ENCODE measurements around the gene PIP4K2A. TPM values are rescaled to one million over a fixed set of nuclear protein-coding genes. Genes with fewer than 3 reads are reported as not detected.
A peak's percentile ranks its signal among the peaks of the same experiment; 100 is the strongest.

The PIP4K2A gene
- total RNA-seq, 3 donors from 2014 or later (not counting 1 experiment from before 2014, with no cell fraction given), result 311 to 423 (median 405) TPM

DNA sequence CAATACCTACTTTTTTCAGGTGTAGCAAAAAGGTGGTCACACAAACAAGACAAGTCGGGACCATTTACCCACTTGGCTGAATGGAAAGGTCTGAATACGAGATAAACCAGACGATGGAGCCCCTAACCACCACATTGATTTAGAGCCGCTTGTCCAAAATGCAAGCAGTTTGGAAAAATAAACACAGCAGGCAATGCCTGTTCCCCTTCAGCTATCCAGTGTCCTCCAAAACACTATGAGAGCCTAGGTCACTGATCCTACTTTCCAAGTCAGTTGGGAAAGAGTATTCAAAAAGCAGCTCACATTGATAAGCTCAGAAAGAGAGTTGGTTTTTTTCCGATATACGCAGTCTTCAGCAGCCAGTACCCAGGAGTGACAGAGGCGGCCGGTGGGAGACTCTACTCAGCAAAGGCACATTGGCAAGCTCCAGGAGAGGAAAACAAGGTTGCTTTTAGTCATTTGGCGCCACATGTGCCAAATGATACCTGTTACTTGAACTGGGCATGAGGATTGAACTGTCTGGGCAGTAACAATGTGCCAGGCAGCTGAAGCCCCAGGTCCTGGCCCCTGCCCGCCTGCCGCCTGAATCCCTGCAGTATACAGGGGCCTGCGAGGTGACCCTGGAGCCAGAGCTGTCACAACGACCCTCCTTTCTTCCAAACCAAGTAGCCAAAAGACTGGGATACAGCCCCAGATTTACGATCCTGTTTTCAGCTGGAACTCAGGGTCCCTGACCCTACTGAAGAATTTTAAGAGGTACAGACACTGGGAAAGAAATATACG is 109.8 kb downstream of the PIP4K2A start:
- Histone ChIP-seq H3K36me3 (ENCODE audit: control insufficient read depth, insufficient read depth, low read length) (peaks cover 38% of the 10 kb centered on the region), H3K4me1 (ENCODE audit: control insufficient read depth, insufficient read depth, low read length) (peaks cover 76% of the 10 kb centered on the region), H3K9me3 (ENCODE audit: control insufficient read depth, insufficient read depth, low read length) (no peaks in the 10 kb centered on the region), H3K27ac (ENCODE audit: low read length) (peak overlapping the region; percentile 79), H3K27me3 (ENCODE audit: control insufficient read depth, insufficient read depth, low read length) (no peaks in the 10 kb centered on the region), H3K4me3 (ENCODE audit: low read length) (no peak overlapping the region)
- H3K27ac Mint-ChIP-seq, result peak overlapping the region; percentile 99
- peak overlapping the region; percentile 86 for H3K4me3 Mint-ChIP-seq
- ATAC-seq (no peak), DNase-seq (no peak)
- TF ChIP-seq, protein P1, sequence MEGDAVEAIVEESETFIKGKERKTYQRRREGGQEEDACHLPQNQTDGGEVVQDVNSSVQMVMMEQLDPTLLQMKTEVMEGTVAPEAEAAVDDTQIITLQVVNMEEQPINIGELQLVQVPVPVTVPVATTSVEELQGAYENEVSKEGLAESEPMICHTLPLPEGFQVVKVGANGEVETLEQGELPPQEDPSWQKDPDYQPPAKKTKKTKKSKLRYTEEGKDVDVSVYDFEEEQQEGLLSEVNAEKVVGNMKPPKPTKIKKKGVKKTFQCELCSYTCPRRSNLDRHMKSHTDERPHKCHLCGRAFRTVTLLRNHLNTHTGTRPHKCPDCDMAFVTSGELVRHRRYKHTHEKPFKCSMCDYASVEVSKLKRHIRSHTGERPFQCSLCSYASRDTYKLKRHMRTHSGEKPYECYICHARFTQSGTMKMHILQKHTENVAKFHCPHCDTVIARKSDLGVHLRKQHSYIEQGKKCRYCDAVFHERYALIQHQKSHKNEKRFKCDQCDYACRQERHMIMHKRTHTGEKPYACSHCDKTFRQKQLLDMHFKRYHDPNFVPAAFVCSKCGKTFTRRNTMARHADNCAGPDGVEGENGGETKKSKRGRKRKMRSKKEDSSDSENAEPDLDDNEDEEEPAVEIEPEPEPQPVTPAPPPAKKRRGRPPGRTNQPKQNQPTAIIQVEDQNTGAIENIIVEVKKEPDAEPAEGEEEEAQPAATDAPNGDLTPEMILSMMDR (IDR thresholded peaks at IDR 0.05), result no peak
- no peaks in the 10 kb centered on the region for H3K9me3 Mint-ChIP-seq
- H3K27me3 Mint-ChIP-seq (ENCODE audit: low read depth in 2 of 2), result no peaks in the 10 kb centered on the region
- intact Hi-C loops (cut with micrococcal nuclease), result loop anchor here (1.0 to 5.0 kb wide), 3 partner anchors 7 to 108 kb away; partner anchors contain the start of gene PIP4K2A
- WGBS (ENCODE audit: insufficient coverage), result 93% methylated on average over 14 of the region's 15 CpGs
- H3K4me1 Mint-ChIP-seq, result peaks cover 86 to 97% of the 10 kb centered on the region in 2 donors
- H3K36me3 Mint-ChIP-seq, result peaks cover 8% of the 10 kb centered on the region

DNA sequence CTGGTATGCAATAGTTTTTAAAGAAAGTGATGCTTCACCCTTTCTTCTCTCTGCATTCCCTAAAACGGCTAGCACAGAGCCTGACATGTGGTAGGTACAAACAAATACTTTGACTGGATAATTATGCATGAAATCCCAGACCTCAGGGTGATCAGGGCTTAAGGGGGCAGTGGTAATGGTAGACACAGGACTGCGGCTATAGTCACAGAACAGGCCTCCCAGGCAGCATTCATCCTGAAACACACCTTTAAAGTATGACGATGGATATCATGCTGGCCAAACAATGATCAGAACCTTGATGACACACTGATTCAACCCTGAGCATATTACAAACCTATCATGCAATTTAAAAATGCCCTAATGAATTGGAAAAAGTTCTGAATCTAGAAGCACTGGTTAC is 110.8 kb downstream of the PIP4K2A start:
- no peak for ATAC-seq
- Mint-ChIP-seq H3K4me1 (peaks cover 87 to 96% of the 10 kb centered on the region in 2 donors), H3K27me3 (ENCODE audit: low read depth in 2 of 2) (no peaks in the 10 kb centered on the region), H3K27ac (peak overlapping the region; percentile 99), H3K36me3 (no peaks in the 10 kb centered on the region), H3K4me3 (no peak overlapping the region), H3K9me3 (no peaks in the 10 kb centered on the region)
- Histone ChIP-seq H3K4me1 (ENCODE audit: control insufficient read depth, insufficient read depth, low read length) (peaks cover 78% of the 10 kb centered on the region), H3K9me3 (ENCODE audit: control insufficient read depth, insufficient read depth, low read length) (no peaks in the 10 kb centered on the region), H3K36me3 (ENCODE audit: control insufficient read depth, insufficient read depth, low read length) (peaks cover 33% of the 10 kb centered on the region), H3K4me3 (ENCODE audit: low read length) (no peak overlapping the region), H3K27ac (ENCODE audit: low read length) (peak overlapping the region; percentile 79), H3K27me3 (ENCODE audit: control insufficient read depth, insufficient read depth, low read length) (no peaks in the 10 kb centered on the region)
- TF ChIP-seq, protein P1 (IDR thresholded peaks at IDR 0.05), result no peak
- intact Hi-C loops (cut with micrococcal nuclease), result no loop called here
- WGBS (ENCODE audit: insufficient coverage), result 93% methylated on average over 3 of the region's 3 CpGs
- DNase-seq, result no peak

DNA sequence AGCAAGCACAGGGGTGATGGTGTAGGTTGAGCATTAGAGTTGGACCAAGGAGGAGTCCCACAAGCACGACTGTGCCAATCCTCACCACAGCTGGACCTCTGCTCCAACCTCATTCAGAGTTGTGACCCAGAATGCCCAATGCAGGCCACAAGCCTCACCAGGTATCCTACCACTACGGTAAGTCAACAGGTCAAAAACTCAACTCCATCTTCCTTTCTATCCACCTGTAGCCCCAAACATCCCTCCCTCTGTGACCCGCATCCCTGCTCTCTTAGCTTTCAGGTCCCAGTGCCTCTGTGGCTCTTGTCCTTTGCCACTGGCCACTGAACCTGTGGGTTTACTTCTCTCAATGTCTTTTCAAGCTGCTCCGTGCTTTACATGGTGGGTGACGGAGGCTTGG is 112.8 kb downstream of the PIP4K2A start:
- no peaks in the 10 kb centered on the region for H3K36me3 Mint-ChIP-seq
- H3K4me1 ChIP-seq (ENCODE audit: control insufficient read depth, insufficient read depth, low read length), result peaks cover 79% of the 10 kb centered on the region
- H3K4me3 ChIP-seq (ENCODE audit: low read length), result no peak overlapping the region
- intact Hi-C loops (cut with micrococcal nuclease), result no loop called here
- WGBS (ENCODE audit: insufficient coverage), result 76% methylated on average over 5 of the region's 5 CpGs
- no peaks in the 10 kb centered on the region for H3K9me3 ChIP-seq (ENCODE audit: control insufficient read depth, insufficient read depth, low read length)
- no peak for DNase-seq
- H3K27me3 Mint-ChIP-seq (ENCODE audit: low read depth in 2 of 2), result no peaks in the 10 kb centered on the region
- TF ChIP-seq, protein P1 (IDR thresholded peaks at IDR 0.05), result no peak
- H3K9me3 Mint-ChIP-seq, result no peaks in the 10 kb centered on the region
- peaks cover 26% of the 10 kb centered on the region for H3K36me3 ChIP-seq (ENCODE audit: control insufficient read depth, insufficient read depth, low read length)
- no peak for ATAC-seq
- no peaks in the 10 kb centered on the region for H3K27me3 ChIP-seq (ENCODE audit: control insufficient read depth, insufficient read depth, low read length)
- peak overlapping the region; percentile 79 for H3K27ac ChIP-seq (ENCODE audit: low read length)
- peak overlapping the region; percentile 75 for H3K4me3 Mint-ChIP-seq
- peak overlapping the region; percentile 99 for H3K27ac Mint-ChIP-seq
- H3K4me1 Mint-ChIP-seq, result peaks cover 92 to 96% of the 10 kb centered on the region in 2 donors

All from natural killer cell (primary cell).